Colonic mucosa (tissue), 4 donors: ENCODE results near the gene USP10. TPM values are rescaled to one million over a fixed set of nuclear protein-coding genes. Genes with fewer than 3 reads are reported as not detected.
"Not testable (repeated sequence)": the region's sequence is repeated elsewhere in the genome, so short reads cannot be mapped to it uniquely, and the experiment has no call there.

ENCODE experiments used
- DNase-seq: peaks from one replicate; pipeline ENCODE4 v3.0.0-alpha.2; 2020
- H3K27ac ChIP-seq: fragments of 200-600 bp; one replicate; pipeline ENCODE4 v1.8.0; 2021
- H3K27me3 ChIP-seq: fragments of 200-600 bp; one replicate; pipeline ENCODE4 v1.8.0; 2021
- H3K36me3 ChIP-seq: fragments of 200-600 bp; one replicate; pipeline ENCODE4 v1.8.0; 2021
- H3K4me1 ChIP-seq: fragments of 200-600 bp; one replicate; pipeline ENCODE4 v1.8.0; 2021; ENCODE audit warnings: mild to moderate bottlenecking
- H3K4me3 ChIP-seq: fragments of 200-600 bp; one replicate; pipeline ENCODE4 v1.8.0; 2021
- H3K9ac ChIP-seq, 2 donors: one replicate each; pipeline ENCODE4 v1.7.0; 2013; ENCODE audit warnings: control low read depth in 2 of 2, low read depth in 2 of 2, low read length in 2 of 2
- H3K9me3 ChIP-seq: fragments of 200-600 bp; one replicate; pipeline ENCODE4 v1.8.0; 2021
- intact Hi-C: fragments of 100-400 bp; cut with DNase I; formaldehyde crosslinking; loops from one replicate; pipeline ENCODE4 v1.14.1; 2022
- total RNA-seq, 2 donors: library from RNA; stranded (reverse); fragmentation: NEBNext Ultra II Directional in 1 of 2; extraction: Animal tissue kit (Norgen Biotek cat#: 25700) in 1 of 2; gene quantifications; one replicate each; pipeline ENCODE4 v1.2.1, GENCODE V29; 2021
- TF ChIP-seq, protein P1 (sequence below): fragments of 200-600 bp; IDR thresholded peaks from one replicate; pipeline ENCODE4 v1.8.0; 2022; ENCODE audit warnings: antibody characterized with exemption, mild to moderate bottlenecking
- donor health status: healthy.
- donor health status: DM: no; HTN: no; CAD: no.
- donor health status: DM: no; HTN: no; CAD: no.

USP10 gene
- total RNA-seq, 2 donors from 2014 or later = 70.0 to 88.2 TPM

DNA sequence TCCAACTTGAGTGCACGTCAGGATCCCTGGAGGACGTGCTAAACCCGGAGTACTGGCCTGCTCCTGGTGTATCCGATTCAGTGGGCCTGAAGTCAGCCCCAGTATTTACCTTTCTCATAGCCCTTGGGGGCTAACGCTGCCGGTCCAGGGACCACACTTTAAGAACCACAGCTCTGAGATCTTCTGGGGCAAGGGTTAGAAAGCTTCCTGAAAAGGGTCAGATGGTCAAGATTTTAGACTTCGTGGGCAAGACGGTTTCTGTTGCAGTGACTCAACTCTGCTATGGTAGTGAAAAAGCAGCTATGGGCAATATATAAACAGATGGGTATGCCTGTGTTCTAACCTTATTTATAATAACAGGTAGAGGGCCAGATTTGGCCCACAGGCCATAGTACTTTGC is 14.6 kb upstream of the USP10 start:
- no peaks in the 10 kb centered on the region for H3K9me3 ChIP-seq
- H3K4me1 ChIP-seq = no peaks in the 10 kb centered on the region
- DNase-seq = no peak
- intact Hi-C loops = no loop called here
- no peaks in the 10 kb centered on the region for H3K36me3 ChIP-seq
- TF ChIP-seq, protein P1, sequence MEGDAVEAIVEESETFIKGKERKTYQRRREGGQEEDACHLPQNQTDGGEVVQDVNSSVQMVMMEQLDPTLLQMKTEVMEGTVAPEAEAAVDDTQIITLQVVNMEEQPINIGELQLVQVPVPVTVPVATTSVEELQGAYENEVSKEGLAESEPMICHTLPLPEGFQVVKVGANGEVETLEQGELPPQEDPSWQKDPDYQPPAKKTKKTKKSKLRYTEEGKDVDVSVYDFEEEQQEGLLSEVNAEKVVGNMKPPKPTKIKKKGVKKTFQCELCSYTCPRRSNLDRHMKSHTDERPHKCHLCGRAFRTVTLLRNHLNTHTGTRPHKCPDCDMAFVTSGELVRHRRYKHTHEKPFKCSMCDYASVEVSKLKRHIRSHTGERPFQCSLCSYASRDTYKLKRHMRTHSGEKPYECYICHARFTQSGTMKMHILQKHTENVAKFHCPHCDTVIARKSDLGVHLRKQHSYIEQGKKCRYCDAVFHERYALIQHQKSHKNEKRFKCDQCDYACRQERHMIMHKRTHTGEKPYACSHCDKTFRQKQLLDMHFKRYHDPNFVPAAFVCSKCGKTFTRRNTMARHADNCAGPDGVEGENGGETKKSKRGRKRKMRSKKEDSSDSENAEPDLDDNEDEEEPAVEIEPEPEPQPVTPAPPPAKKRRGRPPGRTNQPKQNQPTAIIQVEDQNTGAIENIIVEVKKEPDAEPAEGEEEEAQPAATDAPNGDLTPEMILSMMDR = no peak
- H3K4me3 ChIP-seq = no peak overlapping the region
- H3K27me3 ChIP-seq = no peaks in the 10 kb centered on the region
- H3K9ac ChIP-seq = no peak overlapping the region
- no peak overlapping the region for H3K27ac ChIP-seq

DNA sequence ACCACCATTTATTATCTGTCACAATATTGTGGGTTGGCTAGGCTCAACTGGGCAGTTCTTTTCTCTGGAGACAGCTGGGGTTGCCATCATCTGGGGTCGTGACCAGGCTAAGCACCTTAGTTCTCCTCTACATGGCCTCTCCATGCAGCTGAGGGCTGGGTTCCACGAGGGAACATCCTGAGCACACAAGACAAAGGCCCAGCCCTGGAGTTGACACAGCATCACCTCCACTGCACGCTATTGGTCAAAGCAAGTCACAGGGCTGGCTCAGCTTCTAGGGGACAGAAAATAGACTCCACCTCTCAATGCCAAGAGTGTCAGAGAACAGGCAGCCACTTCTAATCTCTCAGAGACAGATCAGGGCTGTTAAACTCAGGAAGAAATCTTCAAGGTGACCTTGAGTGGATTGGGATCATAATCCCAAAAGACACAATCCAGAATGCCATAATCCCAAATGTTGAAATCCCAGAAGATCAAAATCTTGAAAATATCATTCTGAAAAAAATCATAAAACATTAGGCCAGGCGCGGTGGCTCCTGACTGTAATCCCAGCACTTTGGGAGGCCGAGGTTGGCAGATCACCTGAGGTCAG is 13.0 kb upstream of the USP10 start:
- no peaks in the 10 kb centered on the region for H3K36me3 ChIP-seq
- H3K9me3 ChIP-seq = no peaks in the 10 kb centered on the region
- no peaks in the 10 kb centered on the region for H3K27me3 ChIP-seq
- no peak for DNase-seq
- no peak overlapping the region for H3K9ac ChIP-seq
- no peaks in the 10 kb centered on the region for H3K4me1 ChIP-seq
- no peak overlapping the region for H3K27ac ChIP-seq
- TF ChIP-seq, protein P1 = no peak
- no peak overlapping the region for H3K4me3 ChIP-seq
- intact Hi-C loops = no loop called here

DNA sequence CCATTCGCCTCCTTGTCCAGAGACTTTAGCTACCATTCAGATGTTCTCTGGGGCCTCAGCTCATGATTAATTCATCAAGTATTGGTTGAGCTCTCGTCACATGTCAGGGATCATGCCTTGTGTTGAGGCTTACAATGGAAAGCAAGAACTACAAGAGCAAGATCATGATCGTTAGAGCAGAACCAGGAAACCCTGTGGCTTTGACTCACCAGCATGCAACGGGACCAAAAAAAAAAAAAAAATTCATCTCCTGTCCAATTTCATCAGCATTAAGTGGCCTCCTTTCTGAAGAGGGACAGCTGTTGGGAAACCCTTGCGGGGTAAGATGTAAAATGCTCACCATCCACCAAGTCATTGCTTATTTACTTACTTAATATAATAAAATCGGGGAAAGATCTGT is 12.1 kb upstream of the USP10 start:
- Histone ChIP-seq H3K36me3 (no peaks in the 10 kb centered on the region), H3K4me1 (no peaks in the 10 kb centered on the region), H3K4me3 (no peak overlapping the region), H3K9ac (no peak overlapping the region), H3K27me3 (no peaks in the 10 kb centered on the region), H3K27ac (no peak overlapping the region), H3K9me3 (no peaks in the 10 kb centered on the region)
- intact Hi-C loops = no loop called here
- TF ChIP-seq, protein P1 = no peak
- no peak for DNase-seq

DNA sequence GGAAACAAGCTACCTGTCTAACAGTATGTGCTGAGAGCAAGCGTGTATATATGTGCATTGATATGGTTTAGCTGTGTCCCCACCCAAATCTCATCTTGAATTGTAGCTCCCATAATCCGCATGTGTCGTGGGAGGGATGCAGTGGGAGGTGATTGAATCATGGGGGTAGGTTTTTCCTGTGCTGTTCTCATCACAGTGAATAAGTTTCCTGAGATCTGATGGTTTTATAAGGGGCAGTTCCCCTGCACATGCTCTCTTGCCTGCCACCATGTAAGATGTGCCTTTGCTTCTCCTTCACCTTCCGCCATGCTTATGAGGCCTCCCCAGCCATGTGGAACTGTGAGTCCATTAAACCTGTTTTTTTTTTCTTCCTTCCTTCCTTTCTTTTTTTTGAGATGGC is 11.6 kb upstream of the USP10 start:
- H3K36me3 ChIP-seq, H3K27me3 ChIP-seq, H3K4me3 ChIP-seq, intact Hi-C loops, H3K9ac ChIP-seq, DNase-seq, H3K27ac ChIP-seq, H3K4me1 ChIP-seq, H3K9me3 ChIP-seq: not testable (repeated sequence)

DNA sequence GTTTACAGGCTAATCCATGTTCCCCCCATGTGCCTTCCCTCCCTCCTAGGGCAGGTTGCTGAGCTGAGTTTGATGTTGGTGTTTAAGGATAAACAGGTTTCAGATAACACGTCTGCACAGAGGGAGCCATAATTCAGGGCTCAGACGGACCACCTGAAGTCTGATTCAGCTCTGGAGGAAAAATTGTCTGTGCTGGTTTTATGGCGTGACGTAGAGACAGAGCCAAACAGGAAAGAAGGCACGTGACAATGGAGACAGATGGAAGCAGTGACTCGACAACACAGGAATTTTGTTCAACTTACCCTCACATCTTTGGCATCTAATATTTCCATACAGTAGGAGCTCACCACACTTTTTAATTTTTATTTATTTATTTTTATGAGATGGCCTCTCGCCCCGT is 10.7 kb upstream of the USP10 start:
- Histone ChIP-seq H3K27ac (no peak overlapping the region), H3K36me3 (no peaks in the 10 kb centered on the region), H3K9ac (no peak overlapping the region), H3K4me3 (no peak overlapping the region), H3K27me3 (no peaks in the 10 kb centered on the region), H3K9me3 (no peaks in the 10 kb centered on the region), H3K4me1 (no peaks in the 10 kb centered on the region)
- DNase-seq = no peak
- intact Hi-C loops = no loop called here
- TF ChIP-seq, protein P1 = no peak

DNA sequence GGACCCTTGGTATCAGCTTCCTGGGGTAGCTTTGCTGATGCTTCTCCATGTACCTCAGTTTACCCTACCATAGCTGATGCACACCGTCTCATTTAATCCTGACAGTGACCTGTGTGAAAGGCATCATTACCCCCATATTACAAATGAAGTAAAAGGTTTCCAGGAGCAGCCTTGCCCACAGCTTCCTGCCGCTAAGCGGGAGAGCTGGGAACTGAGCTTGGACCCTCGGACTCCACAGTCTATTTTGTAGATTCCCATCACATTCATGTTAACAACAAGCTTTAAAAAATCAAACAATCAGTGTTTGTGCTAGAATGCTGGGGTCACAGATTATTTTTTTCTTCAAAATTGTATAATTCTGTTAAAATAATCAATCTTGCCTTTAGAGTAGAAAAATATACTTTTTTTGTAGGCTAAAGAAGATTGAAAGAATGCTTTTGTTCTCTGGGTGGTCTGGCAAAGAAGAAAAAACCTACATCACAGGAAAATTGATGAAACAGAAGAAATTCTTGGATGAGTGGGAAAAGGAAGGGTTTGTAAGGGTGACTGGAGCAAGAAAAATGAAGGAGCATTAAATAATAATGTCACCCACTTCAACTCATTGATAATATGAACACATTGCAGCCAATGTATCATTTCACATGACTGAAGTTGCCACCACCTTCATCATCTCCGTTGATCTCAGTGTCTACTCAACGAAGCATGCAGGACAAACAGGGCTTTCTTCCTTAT is 9.5 kb upstream of the USP10 start:
- intact Hi-C loops = no loop called here
- H3K36me3 ChIP-seq = no peaks in the 10 kb centered on the region

More for the DNA sequence above, 9.5 kb upstream of the USP10 start:
- DNase-seq = no peak
- H3K4me1 ChIP-seq = no peaks in the 10 kb centered on the region
- H3K9me3 ChIP-seq = no peaks in the 10 kb centered on the region
- no peak overlapping the region for H3K27ac ChIP-seq
- H3K4me3 ChIP-seq = no peak overlapping the region
- H3K27me3 ChIP-seq = no peaks in the 10 kb centered on the region
- TF ChIP-seq, protein P1 = no peak
- no peak overlapping the region for H3K9ac ChIP-seq
